ENCODE measurements around the gene KCNQ1. TPM values are rescaled to one million over a fixed set of nuclear protein-coding genes. Genes with fewer than 3 reads are reported as not detected.

KCNQ1 gene
- total RNA-seq, 1 experiment from 2014 or later: 1.0 TPM

GRCh38 chr11:2419638-2420501 lies 24.9 kb upstream of the KCNQ1 start:
- Mint-ChIP-seq H3K4me1 (ENCODE audit: low read depth, unreplicated experiment) (no peaks in the 10 kb centered on the region), H3K4me3 (ENCODE audit: unreplicated experiment) (no peak overlapping the region), H3K27me3 (ENCODE audit: insufficient read depth, unreplicated experiment) (no peaks in the 10 kb centered on the region), H3K9me3 (ENCODE audit: unreplicated experiment) (no peaks in the 10 kb centered on the region), H3K36me3 (ENCODE audit: insufficient read depth, unreplicated experiment) (no peaks in the 10 kb centered on the region), H3K27ac (ENCODE audit: unreplicated experiment) (no peak overlapping the region)
- Histone ChIP-seq H3K9me3 (no peaks in the 10 kb centered on the region), H3K4me1 (peaks cover 4% of the 10 kb centered on the region), H3K4me3 (ENCODE audit: low read depth, low read length) (no peak overlapping the region), H3K27me3 (replicated peaks; ENCODE audit: control insufficient read depth, insufficient read depth, low read length) (no peaks in the 10 kb centered on the region), H3K36me3 (ENCODE audit: control insufficient read depth, insufficient read depth, low read length) (no peaks in the 10 kb centered on the region)
- no TSS peak for BruUV-seq (replicated peaks)
- ChIA-PET CTCF (interaction anchor here (0.6 to 3.4 kb wide), 20 partner anchors 10 to 510 kb away, joined by 3 to 128 read pairs (median 5); partner anchors contain the start of genes CD81 and TSSC4), POLR2A (interaction anchor here (0.5 kb wide), 1 partner anchor 127 kb away, joined by 3 read pairs; no protein-coding TSS in a partner anchor)
- intact Hi-C loops (cut with micrococcal nuclease; ENCODE audit: unreplicated experiment): loop anchor here (1.0 to 2.0 kb wide), 3 partner anchors 20 to 223 kb away; partner anchors contain the start of gene TSSC4
- TF ChIP-seq CTCF (IDR thresholded peaks at IDR 0.05; ENCODE audit: insufficient read depth in 1 of 2, low read depth in 1 of 2, low read length in 1 of 2, severe bottlenecking in 1 of 2, unreplicated experiment in 1 of 2): peak; percentile 66 to 94
- peak; percentile 74 to 80 for DNase-seq

- no TSS peak for BruUV-seq (replicated peaks)
- H3K36me3 ChIP-seq (ENCODE audit: control insufficient read depth, insufficient read depth, low read length): no peaks in the 10 kb centered on the region
- CTCF ChIA-PET: interaction anchor here (0.6 to 3.4 kb wide), 22 partner anchors 11 to 509 kb away, joined by 3 to 128 read pairs (median 6); partner anchors contain the start of genes CD81 and TSSC4
- Mint-ChIP-seq H3K36me3 (ENCODE audit: insufficient read depth, unreplicated experiment) (no peaks in the 10 kb centered on the region), H3K4me1 (ENCODE audit: low read depth, unreplicated experiment) (no peaks in the 10 kb centered on the region), H3K27me3 (ENCODE audit: insufficient read depth, unreplicated experiment) (no peaks in the 10 kb centered on the region), H3K27ac (ENCODE audit: unreplicated experiment) (no peak overlapping the region), H3K9me3 (ENCODE audit: unreplicated experiment) (no peaks in the 10 kb centered on the region), H3K4me3 (ENCODE audit: unreplicated experiment) (no peak overlapping the region)
- TF ChIP-seq CTCF (IDR thresholded peaks at IDR 0.05; ENCODE audit: insufficient read depth in 1 of 2, low read depth in 1 of 2, low read length in 1 of 2, severe bottlenecking in 1 of 2, unreplicated experiment in 1 of 2): peak; percentile 91 to 96
- no peaks in the 10 kb centered on the region for H3K27me3 ChIP-seq (replicated peaks; ENCODE audit: control insufficient read depth, insufficient read depth, low read length)
- peaks cover 4% of the 10 kb centered on the region for H3K4me1 ChIP-seq
- intact Hi-C loops (cut with micrococcal nuclease; ENCODE audit: unreplicated experiment): loop anchor here (1.0 kb wide), 1 partner anchor 115 kb away; no protein-coding TSS in a partner anchor
- H3K4me3 ChIP-seq (ENCODE audit: low read depth, low read length): no peak overlapping the region
- H3K9me3 ChIP-seq: no peaks in the 10 kb centered on the region
- peak; percentile 65 to 82 for DNase-seq
- POLR2A ChIA-PET: interaction anchor here (0.5 to 0.6 kb wide), 3 partner anchors 20 to 128 kb away, joined by 3 to 6 read pairs (median 3); partner anchors contain the start of gene TSSC4
These were observed 24.1 kb upstream of the KCNQ1 start for GRCh38 chr11:2420502-2421225.

Data from Caco-2 (cell line).